A673 (cell line): ENCODE data around the gene VPS13C. TPM values are rescaled to one million over a fixed set of nuclear protein-coding genes. Genes with fewer than 3 reads are reported as not detected.
"Not testable (repeated sequence)": the region's sequence is repeated elsewhere in the genome, so short reads cannot be mapped to it uniquely, and the experiment has no call there.

Experiments
- BruUV-seq: library from RNA; stranded (reverse); fragments of 400-500 nt; replicated peaks from 2 replicates; lab custom pipeline; 2021; lab: Mats Ljungman, UMichigan
- CTCF ChIA-PET: fragments of 300-600 bp; sonication (Branson Sonifier 250); formaldehyde crosslinking; loops from one replicate; lab custom pipeline; 2022; ENCODE audit warnings: antibody characterized with exemption; lab: Charles Lee
- POLR2A ChIA-PET: fragments of 300-600 bp; sonication (Branson Sonifier 250); formaldehyde crosslinking; loops from one replicate; lab custom pipeline; 2022; ENCODE audit warnings: antibody characterized with exemption; ENCODE audit not compliant: low non-redundant PET; lab: Charles Lee
- DNase-seq: peaks from one replicate; pipeline ENCODE4 v3.0.0-alpha.2; 2015; ENCODE audit warnings: low spot score
- H3K27ac ChIP-seq: fragments of 200-600 bp; sonication (generic); 2 replicates; pipeline ENCODE4 v1.5.1; 2016; ENCODE audit warnings: mixed run types, low read depth, mild to moderate bottlenecking, mixed read lengths, antibody characterized with exemption, low read length; ENCODE audit not compliant: poor library complexity, severe bottlenecking
- H3K27me3 ChIP-seq: fragments of 200-600 bp; sonication (generic); replicated peaks from 2 replicates; pipeline ENCODE4 v1.6.1; 2017; ENCODE audit warnings: mixed run types, low read depth, mild to moderate bottlenecking, mixed read lengths, antibody characterized with exemption, low read length; ENCODE audit not compliant: insufficient read depth, poor library complexity
- H3K36me3 ChIP-seq: fragments of 200-600 bp; sonication (generic); 2 replicates; pipeline ENCODE4 v1.6.1; 2016; ENCODE audit warnings: mixed run types, mild to moderate bottlenecking, mixed read lengths, antibody characterized with exemption, low read length; ENCODE audit not compliant: insufficient read depth, poor library complexity, severe bottlenecking
- H3K4me1 ChIP-seq: fragments of 200-600 bp; sonication (generic); 2 replicates; pipeline ENCODE4 v1.6.1; 2017; ENCODE audit warnings: mixed run types, mild to moderate bottlenecking, mixed read lengths, antibody characterized with exemption, low read length; ENCODE audit not compliant: insufficient read depth, poor library complexity, severe bottlenecking
- H3K4me3 ChIP-seq: fragments of 200-600 bp; sonication (generic); 2 replicates; pipeline ENCODE4 v1.5.1; 2016; ENCODE audit warnings: low read depth, mixed run types, mild to moderate bottlenecking, mixed read lengths, low read length; ENCODE audit not compliant: poor library complexity, severe bottlenecking
- H3K9me3 ChIP-seq: fragments of 200-600 bp; sonication (generic); 2 replicates; pipeline ENCODE4 v1.6.1; 2016; ENCODE audit warnings: mixed run types, low read depth, mild to moderate bottlenecking, mixed read lengths, antibody characterized with exemption, low read length; ENCODE audit not compliant: poor library complexity, severe bottlenecking
- CTCF ChIP-seq: fragments of 300-800, 200-600 bp; sonication (generic); conservative IDR thresholded peaks from 2 replicates; pipeline ENCODE4 v1.5.1; 2017; ENCODE audit warnings: low read depth, mild to moderate bottlenecking, antibody characterized with exemption, low read length, moderate library complexity, mixed read lengths
- EZH2 ChIP-seq: fragments of 200-600 bp; sonication (generic); IDR thresholded peaks from 2 replicates; pipeline ENCODE4 v1.6.1; 2017; ENCODE audit warnings: borderline replicate concordance, low read depth, mild to moderate bottlenecking, mixed read lengths, antibody characterized with exemption, low read length; ENCODE audit not compliant: poor library complexity, severe bottlenecking
- intact Hi-C: fragments of 100-400 bp; cut with micrococcal nuclease; formaldehyde crosslinking; loops from one replicate; pipeline ENCODE4 v1.10.0; 2022; ENCODE audit not compliant: unreplicated experiment
- total RNA-seq: library from RNA; stranded (reverse); gene quantifications from 2 replicates; pipeline ENCODE4 v1.2.3, GENCODE V29; 2021

VPS13C gene
- total RNA-seq, 1 experiment from 2014 or later, result 31.0 TPM

GRCh38 chr15:62051166-62051565 lies 9.1 kb downstream of the VPS13C start:
- Histone ChIP-seq H3K4me3 (no peak overlapping the region), H3K4me1 (no peaks in the 10 kb centered on the region), H3K36me3 (no peaks in the 10 kb centered on the region), H3K27ac (no peak overlapping the region), H3K9me3 (no peaks in the 10 kb centered on the region), H3K27me3 (no peaks in the 10 kb centered on the region)
- intact Hi-C loops, result no loop called here
- DNase-seq, result no peak
- POLR2A ChIA-PET, result no interaction called here
- no peak for TF ChIP-seq EZH2
- no peak for TF ChIP-seq CTCF
- CTCF ChIA-PET, result no interaction called here
- no TSS peak for BruUV-seq

- no peaks in the 10 kb centered on the region for H3K36me3 ChIP-seq
- intact Hi-C loops, result no loop called here
- no peaks in the 10 kb centered on the region for H3K27me3 ChIP-seq
- no peak for DNase-seq
- BruUV-seq, result no TSS peak
- ChIA-PET POLR2A (no interaction called here), CTCF (no interaction called here)
- H3K27ac ChIP-seq, result no peak overlapping the region
- TF ChIP-seq EZH2, result no peak
- no peak for TF ChIP-seq CTCF
- no peaks in the 10 kb centered on the region for H3K9me3 ChIP-seq
- H3K4me3 ChIP-seq, result no peak overlapping the region
- H3K4me1 ChIP-seq, result no peaks in the 10 kb centered on the region
Measured at GRCh38 chr15:62050115-62050514, 10.1 kb downstream of the VPS13C start.

GRCh38 chr15:62048254-62048653 lies 12.0 kb downstream of the VPS13C start:
- DNase-seq, H3K27ac ChIP-seq, H3K9me3 ChIP-seq, H3K4me1 ChIP-seq, H3K27me3 ChIP-seq, CTCF ChIA-PET, H3K36me3 ChIP-seq, H3K4me3 ChIP-seq, POLR2A ChIA-PET, BruUV-seq, intact Hi-C loops: not testable (repeated sequence)

GRCh38 chr15:62047282-62047827 lies 12.9 kb downstream of the VPS13C start:
- TF ChIP-seq EZH2, result no peak
- TF ChIP-seq CTCF, result no peak
- ChIA-PET CTCF (no interaction called here), POLR2A (no interaction called here)
- no peaks in the 10 kb centered on the region for H3K36me3 ChIP-seq
- H3K9me3 ChIP-seq, result no peaks in the 10 kb centered on the region
- no peaks in the 10 kb centered on the region for H3K27me3 ChIP-seq
- BruUV-seq, result no TSS peak
- no peak for DNase-seq
- intact Hi-C loops, result no loop called here
- H3K27ac ChIP-seq, result no peak overlapping the region
- no peaks in the 10 kb centered on the region for H3K4me1 ChIP-seq
- H3K4me3 ChIP-seq, result no peak overlapping the region
